ENCODE data around the gene RBM4B. TPM values are rescaled to one million over a fixed set of nuclear protein-coding genes. Genes with fewer than 3 reads are reported as not detected.

The RBM4B gene
- total RNA-seq, 2 experiments from 2014 or later = 29.1 to 38.3 TPM

- Histone ChIP-seq H3K27ac (ENCODE audit: low read depth, low read length, poor library complexity, severe bottlenecking) (no peak overlapping the region), H3K4me3 (ENCODE audit: low read depth, low read length, poor library complexity, severe bottlenecking) (no peak overlapping the region), H3K36me3 (ENCODE audit: insufficient read depth, low read length) (no peaks in the 10 kb centered on the region), H3K4me1 (ENCODE audit: insufficient read depth, low read length, poor library complexity, severe bottlenecking) (no peaks in the 10 kb centered on the region), H3K79me2 (ENCODE audit: insufficient read depth, low read depth, low read length) (no peaks in the 10 kb centered on the region), H3K9me3 (ENCODE audit: low read length) (no peaks in the 10 kb centered on the region), H4K20me1 (ENCODE audit: insufficient read depth, low read length) (no peaks in the 10 kb centered on the region), H3K9me2 (ENCODE audit: insufficient read depth, low read length) (no peaks in the 10 kb centered on the region), H3K4me2 (ENCODE audit: low read length) (no peak overlapping the region), H2AFZ (ENCODE audit: low read length) (no peak overlapping the region)
- BruUV-seq (replicated peaks) = no TSS peak
- no peak for DNase-seq (ENCODE audit: low spot score)
- intact Hi-C loops (cut with micrococcal nuclease; ENCODE audit: unreplicated experiment) = no loop called here
- TF ChIP-seq EZH2phosphoT487 (IDR thresholded peaks at IDR 0.05; ENCODE audit: borderline replicate concordance, low read depth, low read length) (no peak), CTCF (conservative IDR thresholded peaks at IDR 0.05; ENCODE audit: low read length) (no peak)
- POLR2A ChIA-PET = interaction anchor here (0.6 kb wide), 3 partner anchors 39 to 538 kb away, joined by 3 to 7 read pairs (median 5); no protein-coding TSS in a partner anchor
- CTCF ChIA-PET (ENCODE audit: unreplicated experiment) = no interaction called here
Observed at GRCh38 chr11:66685276-66686099, 7.8 kb upstream of the RBM4B start.

- ChIA-PET CTCF (ENCODE audit: unreplicated experiment) (no interaction called here), POLR2A (interaction anchor here (0.6 kb wide), 2 partner anchors 40 to 537 kb away, joined by 3 to 5 read pairs; no protein-coding TSS in a partner anchor)
- H3K36me3 ChIP-seq (ENCODE audit: insufficient read depth, low read length) = no peaks in the 10 kb centered on the region
- TF ChIP-seq CTCF (conservative IDR thresholded peaks at IDR 0.05; ENCODE audit: low read length) (no peak), EZH2phosphoT487 (IDR thresholded peaks at IDR 0.05; ENCODE audit: borderline replicate concordance, low read depth, low read length) (no peak)
- H3K27ac ChIP-seq (ENCODE audit: low read depth, low read length, poor library complexity, severe bottlenecking) = no peak overlapping the region
- no peaks in the 10 kb centered on the region for H3K4me1 ChIP-seq (ENCODE audit: insufficient read depth, low read length, poor library complexity, severe bottlenecking)
- no peak overlapping the region for H2AFZ ChIP-seq (ENCODE audit: low read length)
- no peaks in the 10 kb centered on the region for H3K9me2 ChIP-seq (ENCODE audit: insufficient read depth, low read length)
- H3K9me3 ChIP-seq (ENCODE audit: low read length) = no peaks in the 10 kb centered on the region
- no peaks in the 10 kb centered on the region for H3K79me2 ChIP-seq (ENCODE audit: insufficient read depth, low read depth, low read length)
- BruUV-seq (replicated peaks) = no TSS peak
- intact Hi-C loops (cut with micrococcal nuclease; ENCODE audit: unreplicated experiment) = no loop called here
- no peak for DNase-seq (ENCODE audit: low spot score)
- H3K4me3 ChIP-seq (ENCODE audit: low read depth, low read length, poor library complexity, severe bottlenecking) = no peak overlapping the region
- H3K4me2 ChIP-seq (ENCODE audit: low read length) = no peak overlapping the region
- no peaks in the 10 kb centered on the region for H4K20me1 ChIP-seq (ENCODE audit: insufficient read depth, low read length)
Observed at GRCh38 chr11:66684635-66685034, 6.9 kb upstream of the RBM4B start.

- H2AFZ ChIP-seq (ENCODE audit: low read length) = no peak overlapping the region
- H4K20me1 ChIP-seq (ENCODE audit: insufficient read depth, low read length) = no peaks in the 10 kb centered on the region
- no peak overlapping the region for H3K27ac ChIP-seq (ENCODE audit: low read depth, low read length, poor library complexity, severe bottlenecking)
- H3K36me3 ChIP-seq (ENCODE audit: insufficient read depth, low read length) = no peaks in the 10 kb centered on the region
- no peak overlapping the region for H3K4me2 ChIP-seq (ENCODE audit: low read length)
- BruUV-seq (replicated peaks) = no TSS peak
- H3K79me2 ChIP-seq (ENCODE audit: insufficient read depth, low read depth, low read length) = no peaks in the 10 kb centered on the region
- intact Hi-C loops (cut with micrococcal nuclease; ENCODE audit: unreplicated experiment) = no loop called here
- ChIA-PET POLR2A (no interaction called here), CTCF (ENCODE audit: unreplicated experiment) (no interaction called here)
- H3K4me1 ChIP-seq (ENCODE audit: insufficient read depth, low read length, poor library complexity, severe bottlenecking) = no peaks in the 10 kb centered on the region
- no peak overlapping the region for H3K4me3 ChIP-seq (ENCODE audit: low read depth, low read length, poor library complexity, severe bottlenecking)
- TF ChIP-seq EZH2phosphoT487 (IDR thresholded peaks at IDR 0.05; ENCODE audit: borderline replicate concordance, low read depth, low read length) = no peak
- TF ChIP-seq CTCF (conservative IDR thresholded peaks at IDR 0.05; ENCODE audit: low read length) = no peak
- no peak for DNase-seq (ENCODE audit: low spot score)
- H3K9me2 ChIP-seq (ENCODE audit: insufficient read depth, low read length) = no peaks in the 10 kb centered on the region
- H3K9me3 ChIP-seq (ENCODE audit: low read length) = no peaks in the 10 kb centered on the region
Observed at GRCh38 chr11:66683877-66684276, 6.2 kb upstream of the RBM4B start.

All from OCI-LY7 (cell line).